GM23248 (cell line): ENCODE results near the gene KIRREL2. TPM values are rescaled to one million over a fixed set of nuclear protein-coding genes. Genes with fewer than 3 reads are reported as not detected.

Experiments used
- DNase-seq: peaks from one replicate; pipeline ENCODE4 v3.0.0-alpha.2; 2015
- H2AFZ ChIP-seq: fragments of 200-600 bp; sonication (generic); 2 replicates; pipeline ENCODE4 v1.6.1; 2016; ENCODE audit warnings: antibody characterized with exemption
- H3F3A ChIP-seq: fragments of 200-600 bp; sonication (generic); 2 replicates; pipeline ENCODE4 v1.6.1; 2016; ENCODE audit warnings: mild to moderate bottlenecking, antibody characterized with exemption, mixed run types; ENCODE audit not compliant: insufficient read depth
- H3K27ac ChIP-seq: fragments of 200-600 bp; sonication (generic); 2 replicates; pipeline ENCODE4 v1.5.1; 2016; ENCODE audit warnings: mild to moderate bottlenecking
- H3K27me3 ChIP-seq: fragments of 200-600 bp; sonication (generic); replicated peaks from 2 replicates; pipeline ENCODE4 v1.6.1; 2016; ENCODE audit warnings: mild to moderate bottlenecking; ENCODE audit not compliant: insufficient read depth
- H3K36me3 ChIP-seq: fragments of 200-600 bp; sonication (generic); 2 replicates; pipeline ENCODE4 v1.6.1; 2016; ENCODE audit warnings: low read depth, mild to moderate bottlenecking
- H3K4me1 ChIP-seq: fragments of 200-600 bp; sonication (generic); 2 replicates; pipeline ENCODE4 v1.6.1; 2016; ENCODE audit warnings: mild to moderate bottlenecking; ENCODE audit not compliant: insufficient read depth
- H3K4me2 ChIP-seq: fragments of 200-600 bp; sonication (generic); one replicate; pipeline ENCODE4 v1.6.1; 2016; ENCODE audit warnings: mild to moderate bottlenecking; ENCODE audit not compliant: unreplicated experiment
- H3K4me3 ChIP-seq: fragments of 200-600 bp; sonication (generic); 2 replicates; pipeline ENCODE4 v1.5.1; 2016; ENCODE audit warnings: mild to moderate bottlenecking
- H3K79me2 ChIP-seq: fragments of 200-600 bp; sonication (generic); 2 replicates; pipeline ENCODE4 v1.6.1; 2016; ENCODE audit warnings: mild to moderate bottlenecking; ENCODE audit not compliant: insufficient read depth
- H3K9ac ChIP-seq: fragments of 200-600 bp; sonication (generic); 2 replicates; pipeline ENCODE4 v1.6.1; 2016; ENCODE audit warnings: mild to moderate bottlenecking
- H3K9me2 ChIP-seq: fragments of 200-600 bp; sonication (generic); 2 replicates; pipeline ENCODE4 v1.6.1; 2016; ENCODE audit warnings: mixed run types, mild to moderate bottlenecking, moderate library complexity; ENCODE audit not compliant: insufficient read depth
- H3K9me3 ChIP-seq: fragments of 200-600 bp; sonication (generic); one replicate; pipeline ENCODE4 v1.6.1; 2017; ENCODE audit warnings: low read depth
- H4K20me1 ChIP-seq: fragments of 200-600 bp; sonication (generic); 2 replicates; pipeline ENCODE4 v1.6.0; 2016; ENCODE audit not compliant: insufficient read depth
- EZH2 ChIP-seq: fragments of 200-600 bp; sonication (generic); IDR thresholded peaks from 2 replicates; pipeline ENCODE4 v1.6.1; 2018; ENCODE audit warnings: antibody characterized with exemption, mild to moderate bottlenecking; ENCODE audit not compliant: insufficient read depth, poor library complexity, severe bottlenecking
- EZH2phosphoT487 ChIP-seq: fragments of 200-600 bp; sonication (generic); IDR thresholded peaks from 2 replicates; pipeline ENCODE4 v1.6.1; 2018; ENCODE audit warnings: antibody characterized with exemption, moderate library complexity, mild to moderate bottlenecking, low read depth; ENCODE audit not compliant: insufficient read depth
- WGBS, 2 experiments: methylation state at CpG; one replicate each; pipeline ENCODE4 v1.1.6; 2015 to 2017; ENCODE audit warnings: low lambda C conversion rate in 2 of 2, low coverage in 1 of 2; ENCODE audit errors: missing lambda C conversion rate in 2 of 2; 5-methylcytosine and 5-hydroxymethylcytosine counted together
- in situ Hi-C: fragments of 300-500 bp; cut with MboI; formaldehyde crosslinking; loops from 2 replicates; pipeline ENCODE4 v1.15.0; 2020
- polyA plus RNA-seq: library from polyadenylated mRNA; unstranded; fragments of >200 nt; fragmentation: Nextera tagmentation; extraction: Ambion mirVana; gene quantifications from 2 replicates; pipeline ENCODE4 v1.2.1, GENCODE V29; 2016
- total RNA-seq: library from RNA; depleted of rRNA; stranded (reverse); fragments of >200 nt; shearing (Covaris generic); gene quantifications from 2 replicates; pipeline ENCODE4 v1.2.3, GENCODE V29; 2014

KIRREL2 gene
- total and polyA plus RNA-seq, 2 experiments from 2014 or later = not detected

DNA sequence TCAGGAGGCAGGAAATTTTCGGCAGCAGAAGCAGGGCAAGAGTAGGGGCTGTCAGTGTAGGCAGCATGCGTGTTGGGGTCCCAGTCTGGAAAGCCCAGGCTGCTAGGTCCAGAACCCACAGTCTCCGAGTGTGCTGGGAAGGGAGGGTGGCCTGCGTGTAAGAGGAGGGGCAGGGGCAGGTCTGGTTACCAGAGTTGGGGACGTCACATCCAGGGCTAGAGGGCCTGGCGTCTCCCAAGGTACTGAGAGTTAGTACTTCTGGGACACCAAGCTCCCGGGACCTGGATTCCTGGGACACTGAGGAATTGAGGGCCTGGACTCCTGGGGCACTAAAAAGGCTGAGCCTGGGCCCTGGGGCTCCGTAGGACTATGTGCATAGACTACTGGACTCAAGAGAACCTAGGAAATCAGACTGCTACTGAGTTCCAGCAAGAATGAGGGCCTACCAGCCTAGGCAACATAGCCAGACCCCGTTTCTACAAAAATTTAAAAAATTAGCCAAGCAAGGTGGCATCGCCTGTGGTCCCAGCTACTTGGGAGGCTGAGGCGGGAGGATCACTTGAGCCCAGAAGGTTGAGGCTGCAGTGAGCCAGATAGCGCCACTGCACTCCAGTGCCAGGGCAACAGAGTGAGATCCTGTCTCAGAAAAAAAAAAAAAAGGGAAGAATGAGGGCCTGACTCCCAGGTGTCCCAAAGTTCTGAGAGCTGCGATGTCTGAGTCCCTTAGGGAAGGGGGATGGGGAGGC lies 41.2 kb downstream of the KIRREL2 start:
- TF ChIP-seq EZH2 (no peak), EZH2phosphoT487 (no peak)
- peaks cover 28% of the 10 kb centered on the region for H3K79me2 ChIP-seq
- H2AFZ ChIP-seq = peak overlapping the region; percentile 83
- no peaks in the 10 kb centered on the region for H4K20me1 ChIP-seq
- H3K4me2 ChIP-seq = peak overlapping the region; percentile 93
- H3K4me3 ChIP-seq = peak overlapping the region; percentile 99
- no peaks in the 10 kb centered on the region for H3K9me2 ChIP-seq
- peaks cover 18% of the 10 kb centered on the region for H3K36me3 ChIP-seq
- no peaks in the 10 kb centered on the region for H3K27me3 ChIP-seq
- peaks cover 18% of the 10 kb centered on the region for H3F3A ChIP-seq
- in situ Hi-C loops = no loop called here
- H3K4me1 ChIP-seq = peaks cover 18% of the 10 kb centered on the region
- WGBS, 2 experiments = 85 to 89% methylated on average over 13 of the region's 13 CpGs
- no peaks in the 10 kb centered on the region for H3K9me3 ChIP-seq
- no peak for DNase-seq
- peak overlapping the region; percentile 87 for H3K9ac ChIP-seq
- no peak overlapping the region for H3K27ac ChIP-seq

GRCh38 chr19:35898499-35898809 lies 41.7 kb downstream of the KIRREL2 start:
- WGBS, 2 experiments = 3 to 5% methylated on average over 16 to 17 of the region's 17 CpGs
- Histone ChIP-seq H3K9me3 (no peaks in the 10 kb centered on the region), H3K79me2 (peaks cover 28% of the 10 kb centered on the region), H3K4me1 (peaks cover 24% of the 10 kb centered on the region), H3K27me3 (no peaks in the 10 kb centered on the region), H3K4me3 (peak overlapping the region; percentile 99), H4K20me1 (no peaks in the 10 kb centered on the region), H3F3A (peaks cover 18% of the 10 kb centered on the region), H3K36me3 (peaks cover 12% of the 10 kb centered on the region; the same call in 1 of the 2 replicates), H3K9me2 (no peaks in the 10 kb centered on the region), H3K9ac (peak overlapping the region; percentile 87), H3K27ac (peak overlapping the region; percentile 96), H3K4me2 (peak overlapping the region; percentile 93), H2AFZ (peak overlapping the region; percentile 83)
- DNase-seq = no peak
- in situ Hi-C loops = no loop called here
- TF ChIP-seq EZH2 (no peak), EZH2phosphoT487 (no peak)

DNA sequence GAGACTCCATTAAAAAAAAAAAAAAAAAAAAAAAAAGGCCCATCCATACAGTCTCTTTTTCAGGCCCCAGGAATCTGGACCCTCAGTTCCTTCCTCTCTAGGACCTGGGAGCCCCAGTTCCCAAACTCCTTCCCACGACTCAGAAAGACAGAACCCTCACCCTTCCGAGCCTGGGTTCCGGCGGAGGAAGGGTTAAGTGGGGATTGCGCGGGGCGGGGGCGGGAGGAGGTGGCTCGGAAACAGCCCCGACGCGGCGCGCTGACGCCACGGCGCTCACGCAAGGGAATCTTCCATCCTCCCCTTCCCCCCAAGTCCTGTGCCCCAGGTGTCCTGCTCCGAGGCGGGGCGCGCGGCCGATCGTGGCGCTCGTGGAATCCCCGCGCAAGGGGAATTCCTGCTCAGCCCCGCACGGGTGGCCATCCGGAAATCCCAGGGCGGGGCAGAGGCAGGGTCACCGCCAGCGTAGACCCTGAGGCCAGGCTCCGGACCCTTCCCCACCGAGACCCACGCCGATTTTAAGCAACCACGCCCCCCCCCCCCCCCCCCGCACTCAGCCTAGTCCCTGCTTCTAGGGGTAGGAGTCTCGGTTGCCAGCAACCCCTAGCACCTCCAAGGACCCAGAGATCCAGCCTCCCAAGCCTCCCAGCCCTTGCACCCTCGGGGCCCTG lies 43.0 kb downstream of the KIRREL2 start:
- peak overlapping the region; percentile 96 for H3K27ac ChIP-seq
- peak overlapping the region; percentile 99 for H3K4me3 ChIP-seq
- peak overlapping the region; percentile 93 for H3K4me2 ChIP-seq
- peaks cover 28% of the 10 kb centered on the region for H3K79me2 ChIP-seq
- peaks cover under 1% of the 10 kb centered on the region; the same call in 1 of the 2 replicates for H3K36me3 ChIP-seq
- peak; percentile 94 for DNase-seq
- in situ Hi-C loops = no loop called here
- WGBS, 2 experiments = 1 to 2% methylated on average over 21 to 26 of the region's 43 CpGs
- H3K9ac ChIP-seq = peak overlapping the region; percentile 87
- H3K9me2 ChIP-seq = no peaks in the 10 kb centered on the region
- peaks cover 26% of the 10 kb centered on the region for H3K4me1 ChIP-seq
- H3K9me3 ChIP-seq = no peaks in the 10 kb centered on the region
- TF ChIP-seq EZH2 (no peak), EZH2phosphoT487 (no peak)
- peak overlapping the region; percentile 83 for H2AFZ ChIP-seq
- peaks cover 13% of the 10 kb centered on the region for H3F3A ChIP-seq
- H4K20me1 ChIP-seq = no peaks in the 10 kb centered on the region
- no peaks in the 10 kb centered on the region for H3K27me3 ChIP-seq

DNA sequence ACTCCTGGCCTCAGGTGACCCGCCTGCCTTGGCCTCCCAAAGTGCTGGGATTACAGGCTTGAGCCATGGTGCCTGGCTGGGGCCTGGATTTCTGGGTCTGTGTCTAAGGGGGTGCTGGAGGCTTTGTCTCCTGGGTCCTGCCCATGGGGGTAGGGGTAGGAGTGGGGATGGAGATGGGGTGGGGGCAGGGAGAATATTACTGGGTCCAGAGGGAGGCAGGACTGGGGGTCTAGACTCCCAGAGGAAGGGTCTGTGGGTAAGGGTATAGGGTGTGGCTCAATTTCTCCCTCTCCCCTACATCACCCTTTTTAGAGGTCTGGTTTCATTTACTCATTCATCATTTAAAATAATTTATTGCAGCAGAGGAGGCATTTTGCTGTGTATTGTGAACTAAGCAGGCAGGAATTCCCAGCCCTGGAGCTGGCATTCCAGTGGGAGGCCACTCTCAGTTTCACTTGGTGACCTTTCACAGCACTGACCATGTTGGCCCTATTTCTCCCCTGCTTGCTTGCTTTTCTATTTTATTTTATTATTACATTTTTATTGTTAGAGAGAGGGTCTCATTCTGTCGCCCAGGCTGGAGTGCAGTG lies 44.4 kb downstream of the KIRREL2 start:
- TF ChIP-seq EZH2phosphoT487 (no peak), EZH2 (no peak)
- Histone ChIP-seq H3K4me1 (peaks cover 26% of the 10 kb centered on the region), H2AFZ (peak overlapping the region; percentile 83; the same call in 1 of the 2 replicates), H3K4me2 (peak overlapping the region; percentile 93), H3K9me3 (no peaks in the 10 kb centered on the region), H3K27ac (peak overlapping the region; percentile 96), H3F3A (peaks cover 18% of the 10 kb centered on the region), H3K4me3 (peak overlapping the region; percentile 99), H3K36me3 (no peaks in the 10 kb centered on the region), H3K79me2 (peaks cover 28% of the 10 kb centered on the region), H3K27me3 (no peaks in the 10 kb centered on the region), H3K9me2 (no peaks in the 10 kb centered on the region), H4K20me1 (no peaks in the 10 kb centered on the region), H3K9ac (peak overlapping the region; percentile 87)
- in situ Hi-C loops = no loop called here
- peak; percentile 88 for DNase-seq
- WGBS, 2 experiments = 41 to 56% methylated on average over 2 of the region's 2 CpGs
